Stimulated activated CD4-positive, alpha-beta T cell treated with anti-CD3 and anti-CD28 coated beads, Interleukin-2, amount 100 ng/mL, for 48 hours (primary cell): ENCODE data around the gene RNF220.
"Not testable (repeated sequence)": the region's sequence is repeated elsewhere in the genome, so short reads cannot be mapped to it uniquely, and the experiment has no call there.

ENCODE experiments used
- DNase-seq, 2 donors: peaks; one replicate each; pipeline ENCODE4 v3.0.0-alpha.2; 2020

Gene RNF220

DNA sequence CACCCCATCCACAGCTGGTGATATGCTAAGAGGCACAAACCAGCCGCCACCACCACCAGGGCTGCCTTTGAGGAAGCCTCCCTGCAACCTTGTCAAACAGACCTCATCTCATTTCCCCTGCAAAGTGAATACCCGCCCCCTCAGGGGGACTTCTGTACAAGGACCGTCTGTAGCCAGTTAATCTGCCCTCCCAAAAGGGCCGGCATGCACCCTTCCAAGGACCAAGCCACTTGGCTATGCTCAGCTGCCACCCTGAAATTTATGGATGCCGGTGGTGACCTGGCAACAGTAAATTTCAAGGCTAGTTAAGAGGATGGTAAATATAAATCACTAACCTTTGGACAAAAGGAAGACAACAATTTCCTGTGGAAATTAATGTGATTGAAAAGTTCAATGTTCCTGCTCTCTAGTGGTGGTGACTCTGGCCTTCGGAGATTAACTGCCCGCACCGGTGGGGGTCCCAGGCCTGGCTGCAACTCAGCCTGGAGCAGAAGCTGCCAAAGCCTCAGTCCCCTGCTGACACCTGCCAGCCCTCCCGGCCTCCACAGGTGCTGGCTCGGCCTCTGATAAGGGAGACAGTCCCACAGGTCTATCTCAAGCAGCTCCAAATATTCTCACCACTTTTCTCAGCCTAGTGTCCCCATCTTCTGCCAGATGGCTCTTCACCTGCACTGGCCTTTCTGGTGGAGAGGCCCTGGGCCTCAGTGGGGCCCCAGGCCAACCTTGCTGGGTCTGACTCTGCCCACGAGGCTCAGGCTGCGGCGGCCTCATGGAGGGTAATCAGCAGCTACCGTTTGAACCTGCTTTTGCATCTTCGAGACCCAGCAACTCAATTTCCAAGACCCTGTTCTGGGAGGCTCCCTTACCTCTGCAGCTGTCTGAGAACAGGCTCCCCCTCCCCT, 257.0 kb downstream of the RNF220 start:
- no peak for DNase-seq

DNA sequence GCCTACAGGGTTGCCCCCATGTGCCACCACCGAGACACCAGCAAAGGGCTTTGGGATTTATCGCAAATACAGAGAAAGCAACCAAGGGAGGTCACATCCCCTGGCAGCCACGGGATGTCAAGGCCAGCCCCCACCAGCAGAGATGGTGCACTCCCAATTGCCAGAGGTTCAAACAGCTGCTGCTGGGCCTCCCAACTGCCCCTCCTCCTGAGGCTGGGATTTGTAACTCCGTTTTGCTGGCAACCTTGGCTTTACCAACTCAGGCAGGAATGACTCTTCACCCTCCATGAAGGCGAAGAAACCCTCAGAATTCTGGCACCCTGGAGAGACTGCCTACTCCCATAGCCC, 257.6 kb downstream of the RNF220 start:
- no peak for DNase-seq

DNA sequence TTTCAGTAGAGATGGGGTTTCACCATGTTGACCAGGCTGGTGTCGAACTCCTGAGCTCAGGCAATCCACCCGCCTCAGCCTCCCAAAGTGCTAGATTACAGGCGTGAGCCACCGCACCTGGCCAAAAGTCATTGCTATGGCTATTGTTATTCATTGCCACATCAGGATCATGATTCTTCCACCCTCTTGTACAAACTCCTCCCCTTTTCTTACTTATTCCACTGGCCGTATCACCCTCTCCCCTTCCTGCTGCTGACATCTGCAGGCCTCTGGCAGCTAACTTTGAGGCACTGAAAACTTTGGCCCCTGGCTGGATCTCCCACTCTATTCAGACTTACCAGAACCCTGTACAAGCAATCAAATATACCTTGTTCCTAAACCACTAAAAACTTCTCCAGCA, 258.4 kb downstream of the RNF220 start:
- no peak for DNase-seq

DNA sequence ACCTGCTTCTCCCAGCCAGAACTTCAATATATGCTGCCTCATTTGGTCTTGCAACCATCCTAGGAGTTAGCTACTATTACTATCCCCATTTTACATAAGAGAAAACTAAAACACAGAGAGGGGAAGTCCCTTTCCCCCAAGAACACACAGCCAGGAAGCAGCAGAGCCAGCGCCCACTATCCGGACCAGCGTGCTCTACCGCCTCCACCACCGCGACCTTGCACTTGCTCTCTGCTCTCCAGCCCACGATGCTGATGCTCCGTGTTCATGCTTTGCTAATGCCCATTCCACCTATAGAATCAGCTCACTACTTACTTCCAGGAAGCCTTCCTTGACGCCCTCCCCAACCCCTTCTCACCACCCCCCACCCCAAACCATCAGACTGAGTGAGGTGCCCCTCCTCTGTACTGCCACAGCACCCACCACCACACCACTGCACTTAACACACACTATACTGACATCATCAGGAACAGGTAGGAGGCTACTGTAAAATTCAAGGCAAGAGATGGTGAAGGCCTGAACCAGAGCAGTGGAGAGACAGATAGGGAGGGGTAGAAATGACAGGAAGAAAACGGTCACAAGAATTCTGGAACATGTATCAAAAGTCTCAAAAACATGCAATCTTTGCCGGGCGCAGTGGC, 259.8 kb downstream of the RNF220 start:
- DNase-seq: peak; percentile 23 to 28

DNA sequence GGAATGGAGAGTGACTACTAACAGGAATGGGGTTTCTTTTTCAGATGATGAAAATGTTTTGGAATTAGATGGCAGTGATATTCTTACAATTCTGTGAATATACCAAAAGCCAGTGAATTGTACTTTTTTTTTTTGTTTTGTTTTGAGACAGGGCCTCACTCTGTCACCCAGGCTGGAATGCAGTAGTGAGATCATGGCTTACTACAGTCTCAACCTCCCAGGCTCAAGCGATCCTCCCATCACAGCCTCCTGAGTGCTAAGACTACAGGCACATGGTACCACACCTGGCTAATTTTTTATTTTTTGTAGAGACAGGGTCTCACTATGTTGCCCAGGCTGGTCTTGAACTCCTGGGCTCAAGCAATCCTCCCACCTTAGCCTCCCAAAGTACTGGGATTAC, 261.7 kb downstream of the RNF220 start:
- not testable (repeated sequence) for DNase-seq

DNA sequence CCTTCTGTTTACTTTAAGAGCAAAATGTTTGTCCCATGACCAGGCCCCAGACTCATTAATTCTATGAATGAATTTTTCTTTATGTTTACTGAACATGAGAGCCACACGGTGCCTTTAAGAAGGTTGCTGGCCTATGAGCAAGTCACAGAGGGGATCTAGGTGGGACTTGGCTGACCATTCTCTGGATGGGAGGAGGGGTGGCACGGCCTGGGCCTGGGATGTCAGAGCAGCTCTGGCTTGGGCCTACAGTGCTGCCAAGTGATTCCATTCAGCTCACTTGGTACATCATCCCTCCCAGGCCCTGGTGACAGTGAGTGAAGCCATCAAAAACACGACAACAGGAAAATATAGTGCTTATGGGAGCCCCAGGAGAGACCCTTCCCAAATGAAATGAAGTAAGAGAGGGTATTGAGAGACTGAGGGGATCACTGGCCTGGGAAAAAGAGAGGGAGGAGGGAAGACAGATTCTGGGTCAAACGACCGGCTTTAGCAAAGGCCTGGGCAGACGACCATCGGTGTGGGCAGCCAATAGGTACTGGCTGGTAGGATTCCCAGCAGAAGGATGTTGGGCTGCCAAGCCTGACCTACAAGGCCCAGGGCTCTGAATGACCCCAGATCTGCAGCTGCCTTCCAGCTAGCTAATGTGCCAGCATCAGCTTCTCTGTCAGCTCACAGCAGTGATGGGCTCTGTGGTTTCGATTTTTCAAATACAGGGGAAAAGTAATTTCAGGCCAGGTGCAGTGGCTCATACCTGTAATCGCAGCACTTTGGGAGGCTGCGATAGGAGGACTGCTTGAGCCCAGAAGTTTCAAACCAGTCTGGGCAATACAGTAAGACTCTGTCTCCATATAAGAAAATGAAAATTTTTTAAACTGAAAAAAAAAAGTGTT, 265.9 kb downstream of the RNF220 start:
- DNase-seq: no peak

DNA sequence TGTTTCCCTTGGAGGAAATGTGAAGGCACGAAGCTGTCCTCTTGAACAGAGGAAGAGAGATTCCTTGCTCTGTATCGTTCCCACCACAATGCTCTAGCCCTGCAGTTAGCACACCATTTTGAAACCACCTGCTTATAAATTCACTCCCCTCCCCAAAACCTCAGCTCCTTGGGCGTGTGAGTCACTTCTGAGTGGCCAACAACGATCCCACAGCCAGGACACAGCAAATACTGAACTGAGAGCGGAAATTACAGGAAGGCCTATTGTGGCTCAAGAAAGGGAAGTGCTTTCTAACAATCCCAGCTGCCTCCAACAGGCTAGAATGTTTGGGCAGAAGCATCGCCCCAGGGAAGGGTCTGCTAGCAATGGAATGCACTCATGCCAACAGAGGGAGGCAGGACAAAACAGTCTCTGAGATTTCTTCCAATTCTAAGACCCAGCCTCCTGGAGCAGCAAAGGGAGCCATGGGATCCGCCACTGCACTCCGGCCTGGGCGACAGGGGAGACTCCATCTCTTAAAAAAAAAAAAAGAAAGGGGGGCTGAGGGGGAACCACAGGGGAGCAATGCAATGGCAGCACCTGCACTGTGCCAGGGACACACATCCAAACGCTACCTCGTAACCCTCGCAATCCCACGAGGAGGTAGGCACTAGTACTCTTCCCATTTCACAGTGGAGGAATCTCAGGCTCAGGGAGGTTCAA, 267.4 kb downstream of the RNF220 start:
- DNase-seq: no peak

DNA sequence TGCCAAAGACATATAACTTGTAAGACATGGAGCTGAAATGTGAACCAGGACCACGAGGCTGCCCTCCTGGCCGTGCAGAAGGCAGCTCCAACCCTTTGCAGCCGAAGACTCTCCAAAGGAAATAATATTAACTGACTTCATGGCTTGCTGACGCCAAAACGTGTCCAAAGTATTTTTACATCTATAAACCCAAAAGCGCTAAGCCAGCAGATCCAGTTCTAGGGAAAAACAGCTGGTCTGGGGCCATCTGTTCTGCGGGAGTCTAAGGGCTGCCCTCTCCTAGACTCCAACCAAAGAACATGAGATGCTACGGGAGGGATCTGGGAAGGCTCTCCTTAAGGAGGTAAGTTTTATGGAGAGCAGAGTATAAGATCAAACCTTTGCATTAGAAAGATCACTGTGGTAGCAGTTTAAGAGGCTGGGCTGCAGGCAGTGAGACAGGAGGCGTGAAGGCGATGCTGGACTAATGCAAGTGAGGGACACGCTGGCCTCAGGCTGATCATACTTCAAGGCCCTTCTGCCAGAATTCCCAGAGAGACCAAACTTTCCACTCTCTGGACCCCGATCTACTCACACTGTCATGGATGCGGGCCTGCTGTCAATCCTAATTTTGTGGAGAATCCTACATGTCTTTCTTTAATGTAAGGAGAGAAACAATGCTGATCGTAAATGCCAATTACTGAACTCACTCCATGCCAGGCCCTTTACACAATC, 268.1 kb downstream of the RNF220 start:
- DNase-seq: no peak

DNA sequence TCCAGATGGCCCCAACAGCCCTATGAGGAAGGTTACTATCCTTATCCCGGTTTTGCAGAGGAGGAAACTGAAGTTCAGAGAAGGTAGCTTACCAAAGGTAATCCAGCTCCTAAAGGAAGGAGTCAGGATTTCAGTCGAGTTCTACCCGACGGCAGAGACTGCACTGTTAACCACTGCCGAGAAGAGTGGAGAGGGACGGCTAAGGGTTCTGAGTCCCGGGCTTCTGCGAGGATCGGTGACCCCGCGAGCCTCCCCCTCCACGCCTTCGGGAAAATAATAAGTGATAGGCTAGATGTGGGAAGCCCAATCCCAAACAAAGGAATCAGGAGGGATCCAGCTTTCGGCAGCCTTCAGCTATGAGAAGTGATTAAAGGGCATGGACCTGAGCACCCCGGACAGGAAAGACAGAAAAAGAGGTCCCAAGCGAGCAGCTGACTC, 268.6 kb downstream of the RNF220 start:
- no peak for DNase-seq

DNA sequence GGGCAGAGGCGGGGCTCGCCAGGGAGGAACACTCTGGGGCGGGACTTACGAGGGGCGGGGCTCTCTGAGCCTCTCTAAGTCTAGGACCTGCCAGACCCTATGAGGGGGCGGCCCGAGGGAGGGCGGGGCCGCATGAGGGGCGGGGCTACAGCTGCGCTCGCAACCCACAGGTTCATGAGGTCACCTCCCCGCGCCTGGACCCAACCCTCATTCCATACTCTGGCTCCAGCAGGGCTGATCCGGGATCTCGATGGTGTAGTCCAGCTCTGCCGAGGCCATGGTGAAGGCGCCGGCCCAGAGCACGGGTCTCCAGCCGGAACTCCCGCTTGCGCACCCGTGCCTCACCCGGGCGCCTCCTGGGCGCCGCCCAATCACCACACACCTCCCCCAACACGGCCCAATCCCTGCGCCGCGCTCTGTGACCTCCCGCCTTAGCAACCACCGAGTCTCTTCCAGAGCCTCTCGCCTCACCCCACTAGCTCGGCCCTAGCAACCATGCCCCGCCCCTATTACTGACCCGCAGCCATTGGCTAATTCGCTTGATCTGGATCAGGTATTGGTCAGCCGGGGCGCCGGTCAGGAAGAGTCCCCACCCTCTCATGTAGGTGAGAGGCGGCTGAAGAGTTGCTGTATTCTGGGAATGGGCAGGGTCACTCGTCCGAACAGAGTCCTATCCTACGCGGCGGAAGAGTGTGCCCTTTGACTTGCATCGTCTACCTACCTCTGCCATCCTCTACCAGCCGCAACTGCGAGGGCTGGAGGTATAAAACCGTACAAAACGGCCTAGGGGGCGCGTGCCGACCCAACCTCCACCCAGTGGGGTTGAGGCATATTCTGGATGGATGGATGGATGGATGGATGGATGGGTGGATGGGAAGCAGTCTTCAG, 269.3 kb downstream of the RNF220 start, which contains the start of the genes ARMH1 and TMEM53:
Gene ARMH1, plus strand, starts transcription at position 602 of the 888 bp plus-strand sequence. CDS start 14,984 bp downstream, outside the sequence.
Gene TMEM53, minus strand, starts transcription at position 369 of the 888 bp plus-strand sequence. Its CDS starts 90 bp downstream, at position 279.
- peak; percentile 93 to 95 for DNase-seq

DNA sequence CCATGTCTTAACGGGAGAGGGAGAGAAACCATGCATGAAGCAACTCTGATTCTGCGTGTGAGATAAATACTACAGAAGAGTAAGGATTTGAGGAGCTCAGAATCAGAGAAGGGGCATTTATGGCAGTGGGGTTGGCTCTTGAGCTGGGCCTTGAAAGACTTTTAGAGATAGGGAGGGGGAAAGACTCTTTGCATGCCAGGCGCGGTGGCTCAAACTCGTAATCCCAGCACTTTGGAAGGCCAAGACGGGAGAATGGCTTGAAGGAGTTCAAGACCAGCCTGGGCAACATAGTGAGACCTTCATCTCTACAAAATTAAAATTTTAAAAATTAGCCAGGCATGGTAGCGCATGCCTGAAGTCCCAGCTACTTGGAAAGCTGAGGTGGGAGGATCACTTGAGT, 270.1 kb downstream of the RNF220 start:
- no peak for DNase-seq

DNA sequence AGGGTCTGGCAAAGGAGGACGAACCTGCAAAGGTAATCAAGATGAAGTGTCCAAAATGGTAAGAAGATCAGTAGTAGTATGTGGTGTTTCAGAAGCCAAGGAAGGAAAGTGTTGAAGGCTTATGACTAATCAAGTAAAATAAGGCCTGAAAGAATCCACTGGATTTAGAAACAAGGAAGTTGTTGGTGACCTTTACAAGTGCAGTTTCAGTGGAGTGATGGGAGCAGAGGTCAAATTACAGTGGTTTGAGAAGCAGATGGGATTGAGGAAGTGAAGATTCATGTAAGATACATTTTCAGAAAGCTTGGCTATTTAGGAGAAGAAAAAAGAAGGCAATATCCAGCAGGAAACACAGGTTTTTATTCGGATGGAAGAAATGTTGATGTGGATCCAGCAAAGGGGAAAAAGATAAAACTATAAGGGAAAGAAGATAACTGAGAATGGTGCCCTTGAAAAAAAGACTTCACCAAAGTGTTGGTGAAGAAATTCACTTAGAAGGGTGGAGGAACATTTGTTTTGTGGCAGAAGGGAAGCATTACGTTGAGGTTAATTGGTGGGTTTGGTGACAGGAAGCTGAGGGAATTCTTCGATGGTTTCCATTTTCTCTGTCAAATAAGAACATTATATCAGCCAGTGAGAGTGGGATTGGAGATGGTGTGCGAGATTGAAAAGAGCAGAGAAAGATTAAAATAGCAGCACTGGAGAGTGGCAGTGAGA, 271.6 kb downstream of the RNF220 start:
- DNase-seq: no peak

DNA sequence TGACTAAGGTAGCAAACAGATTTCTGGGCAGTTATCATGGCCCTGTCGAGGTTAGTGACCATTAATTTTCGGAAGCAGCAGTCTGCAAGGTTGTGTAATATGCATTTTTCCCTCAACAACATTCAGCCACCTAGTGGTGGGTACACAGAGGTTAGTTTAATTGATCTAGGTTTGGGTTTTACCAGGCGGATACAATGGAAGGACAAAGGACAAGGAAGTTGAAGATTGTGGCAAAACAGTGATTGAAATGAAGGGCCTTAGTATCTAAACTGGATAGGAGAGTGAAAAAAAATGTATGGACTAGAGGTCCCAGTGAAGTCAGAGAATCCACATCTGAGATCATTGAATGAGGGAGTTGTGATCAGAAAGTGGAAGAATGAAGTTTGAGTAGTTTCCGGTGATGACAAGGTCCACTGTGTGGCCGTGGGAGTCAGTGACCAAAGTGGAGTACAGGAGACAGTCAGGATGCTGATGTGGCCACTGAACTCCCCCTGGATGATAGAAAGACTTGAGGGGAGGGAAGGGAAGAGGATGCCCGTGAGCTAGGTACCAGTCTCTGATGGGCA, 272.2 kb downstream of the RNF220 start:
- DNase-seq: no peak

DNA sequence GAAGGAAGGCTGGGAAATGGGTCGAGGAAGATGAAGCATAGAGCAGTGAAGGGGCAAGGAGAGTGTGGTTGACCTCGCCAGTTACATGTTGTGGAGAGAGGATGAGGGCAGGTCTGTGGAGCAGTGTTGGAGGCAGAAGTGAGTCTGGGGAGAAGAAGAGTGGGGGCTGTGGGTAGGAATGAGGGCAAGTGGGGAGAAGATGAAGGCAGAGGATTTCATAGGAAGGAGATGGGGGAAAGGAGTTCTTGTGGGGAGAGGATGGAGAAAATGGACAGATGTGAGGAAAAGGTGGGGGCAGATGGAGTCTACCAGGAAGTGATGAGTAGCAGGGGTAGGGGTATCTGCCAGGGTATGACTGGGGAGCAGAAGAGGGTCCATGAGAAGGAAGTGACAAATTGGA, 273.1 kb downstream of the RNF220 start:
- no peak for DNase-seq

DNA sequence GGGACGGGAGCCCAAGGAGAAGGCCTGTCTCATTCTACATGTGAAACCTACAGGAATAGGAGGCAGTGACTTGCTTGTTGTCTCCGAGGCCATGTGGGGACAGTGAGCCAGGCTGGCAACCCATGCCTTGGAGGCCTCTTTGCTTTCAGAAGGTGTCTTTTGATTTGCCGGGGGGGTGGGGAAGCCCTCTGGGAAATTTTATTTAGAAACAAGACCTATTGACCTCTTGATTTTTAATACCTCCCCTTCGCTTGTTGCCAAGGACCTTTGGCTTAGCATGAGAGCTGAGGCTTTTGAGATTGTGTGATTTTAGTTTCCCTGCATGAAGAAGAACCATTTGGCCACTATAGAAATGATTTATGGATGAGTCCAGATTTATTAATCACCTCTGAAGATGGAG, 273.6 kb downstream of the RNF220 start:
- no peak for DNase-seq

DNA sequence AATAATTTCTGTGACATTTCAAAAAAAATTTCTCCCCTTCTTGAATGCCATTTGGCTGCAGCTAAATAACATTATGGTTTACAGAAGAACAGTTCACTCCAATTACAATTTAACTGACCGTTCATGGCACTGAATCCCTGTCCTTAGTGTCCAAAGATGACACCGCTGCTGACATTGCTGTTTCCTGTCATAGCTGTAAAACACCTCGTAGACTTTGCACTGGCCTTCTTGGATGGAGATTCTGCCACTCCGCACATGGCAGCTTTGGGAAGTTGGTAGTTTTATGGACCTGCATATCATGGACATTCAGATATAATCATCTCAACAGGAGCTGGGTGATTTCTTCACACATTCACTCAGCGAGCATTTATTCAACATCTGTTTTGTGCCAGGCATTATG, 274.4 kb downstream of the RNF220 start:
- DNase-seq: no peak

DNA sequence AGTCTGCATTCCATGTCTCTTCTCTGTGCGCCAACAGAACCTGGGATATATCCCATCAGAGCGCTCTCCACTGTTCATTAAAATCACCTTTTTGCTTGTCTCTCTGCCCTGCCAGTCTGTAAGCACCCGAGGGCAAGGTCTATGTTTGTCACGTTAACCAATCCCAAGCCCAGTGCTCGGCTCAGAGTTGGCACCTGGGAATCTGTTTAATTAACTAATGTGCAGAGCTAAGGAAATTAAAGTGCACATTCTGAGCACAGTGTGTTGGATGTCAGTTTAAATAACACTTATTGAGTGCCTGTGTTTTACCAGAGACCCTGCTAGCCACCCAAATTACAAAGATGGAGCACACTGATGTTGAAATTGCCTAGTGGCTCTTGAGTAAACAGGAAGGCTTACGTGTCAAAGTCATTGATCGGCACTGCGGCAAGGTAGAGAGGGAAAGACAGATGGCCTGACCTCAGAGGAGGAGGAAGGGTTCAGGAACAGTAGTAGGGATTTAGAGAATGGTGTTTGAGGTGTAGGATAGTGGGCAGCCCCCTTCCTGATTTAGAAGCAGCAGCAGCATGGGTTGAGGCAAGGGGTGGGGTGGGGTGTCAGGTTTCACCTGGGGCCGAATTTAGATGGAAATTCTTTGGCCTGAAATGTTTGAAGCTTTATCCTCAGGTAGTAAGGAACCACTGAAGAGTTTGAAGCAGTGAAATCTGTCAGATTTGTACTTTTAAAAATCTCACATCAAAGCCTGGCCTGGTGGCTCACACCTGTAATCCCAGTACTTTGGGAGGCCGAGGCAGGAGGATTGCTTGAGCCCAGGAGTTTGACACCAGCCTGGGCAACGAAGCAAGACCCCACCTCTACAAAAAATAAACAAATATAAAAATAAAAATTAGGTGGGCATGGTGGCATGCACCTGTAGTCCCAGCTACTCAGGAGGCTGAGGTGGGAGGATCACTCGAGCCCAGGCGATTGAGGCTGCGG, 277.1 kb downstream of the RNF220 start:
- DNase-seq: no peak

DNA sequence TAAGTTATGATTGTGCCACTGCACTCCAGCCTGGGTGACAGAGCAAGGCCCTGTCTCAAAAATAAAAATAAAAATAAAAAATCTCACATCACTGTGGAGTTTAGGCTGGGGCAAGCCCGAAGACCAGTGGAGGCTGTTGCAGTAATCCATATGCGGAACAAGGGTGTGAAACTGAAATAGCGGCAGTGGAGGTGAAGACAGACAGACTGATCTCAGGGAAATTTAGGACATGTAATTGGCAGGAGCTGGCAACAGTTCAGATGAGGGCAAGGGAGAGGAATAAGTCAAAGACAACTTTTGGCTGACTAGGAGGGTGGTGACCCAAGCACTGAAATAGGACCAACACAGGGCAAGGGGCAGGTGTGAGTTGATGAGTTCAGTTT, 277.8 kb downstream of the RNF220 start:
- DNase-seq: no peak
